Body of pancreas (tissue), 4 donors: Measurements from ENCODE around the gene AVPR1B. TPM values are rescaled to one million over a fixed set of nuclear protein-coding genes. Genes with fewer than 3 reads are reported as not detected.

Experiments
- ATAC-seq: fragments of 150-250 bp; one replicate; pipeline ENCODE4 v1.9.1; 2016
- DNase-seq, 4 donors: peaks; one replicate each; pipeline ENCODE4 v3.0.0-alpha.2; 2019
- H3K27ac ChIP-seq, 4 donors: fragments of 200-600 bp; sonication (generic); 1 replicate in 3 of 4; 2 replicates in 1 of 4; pipeline versions ENCODE4 v1.5.1 to v1.6.1; 2016 to 2019; ENCODE audit warnings: mild to moderate bottlenecking in 1 of 4, mixed read lengths in 1 of 4, moderate library complexity in 1 of 4
- H3K27me3 ChIP-seq, 2 donors: fragments of 200-600 bp; sonication (generic); one replicate each; pipeline ENCODE4 v1.6.0; 2016; ENCODE audit warnings: mild to moderate bottlenecking in 1 of 2
- H3K36me3 ChIP-seq, 2 donors: fragments of 200-600 bp; sonication (generic); replicated peaks in 1 of 2; 2 replicates each; pipeline ENCODE4 v1.5.1; 2016; ENCODE audit warnings: low read depth in 2 of 2; ENCODE audit not compliant: insufficient read depth in 1 of 2
- H3K4me1 ChIP-seq: fragments of 200-600 bp; sonication (generic); one replicate; pipeline ENCODE4 v1.6.0; 2016
- H3K4me3 ChIP-seq, 2 donors: fragments of 200-600 bp; sonication (generic); 1 replicate in 1 of 2; 2 replicates in 1 of 2; pipeline ENCODE4 v1.5.1; 2016 to 2019
- H3K9me3 ChIP-seq, 3 donors: fragments of 200-600 bp; sonication (generic); 1 replicate in 2 of 3; 2 replicates in 1 of 3; pipeline ENCODE4 v1.5.1; 2016
- CTCF ChIP-seq, 7 experiments: fragments of 450-650 bp in 4 of 7; fragments of 200-600 bp in 3 of 7; sonication (generic) in 3 of 7; IDR thresholded peaks; one replicate each; pipeline ENCODE4 v1.5.1; 2016 to 2019; ENCODE audit warnings: antibody characterized with exemption in 7 of 7
- POLR2A ChIP-seq, 3 donors: fragments of 450-650 bp; IDR thresholded peaks; one replicate each; pipeline ENCODE4 v1.6.1; 2016; ENCODE audit warnings: antibody characterized with exemption in 3 of 3, mild to moderate bottlenecking in 2 of 3
- WGBS, 2 donors: methylation state at CpG; one replicate each; pipeline ENCODE4 v1.1.5; 2017; 5-methylcytosine and 5-hydroxymethylcytosine counted together
- intact Hi-C: fragments of 100-400 bp; cut with DNase I; formaldehyde crosslinking; loops from one replicate; pipeline ENCODE4 v1.15.1; 2023
- total RNA-seq, 2 donors: library from RNA; depleted of rRNA; stranded (reverse); fragments of >200 nt; gene quantifications; one replicate each; pipeline ENCODE4 v1.1.0, GENCODE V29; 2016

Gene AVPR1B
- total RNA-seq, 2 donors from 2014 or later: 0.78 TPM; not detected in 1

GRCh38 chr1:206121269-206121668 is 4.1 kb upstream of the AVPR1B start:
- H3K4me3 ChIP-seq: no peak overlapping the region
- no peak for ATAC-seq
- TF ChIP-seq POLR2A (IDR thresholded peaks at IDR 0.05): no peak
- TF ChIP-seq CTCF (IDR thresholded peaks at IDR 0.05): no peak
- no peak for DNase-seq
- H3K9me3 ChIP-seq: no peaks in the 10 kb centered on the region
- no peak overlapping the region for H3K27ac ChIP-seq
- intact Hi-C loops: no loop called here
- 38 to 42% methylated on average over 1 of the region's 1 CpG for WGBS, 2 donors
- H3K27me3 ChIP-seq: no peaks in the 10 kb centered on the region
- H3K36me3 ChIP-seq: no peaks in the 10 kb centered on the region
- H3K4me1 ChIP-seq: peaks cover 12% of the 10 kb centered on the region

- ATAC-seq (no peak), DNase-seq (no peak)
- Histone ChIP-seq H3K36me3 (no peaks in the 10 kb centered on the region), H3K9me3 (no peaks in the 10 kb centered on the region), H3K4me1 (peaks cover 12% of the 10 kb centered on the region), H3K27ac (no peak overlapping the region), H3K4me3 (no peak overlapping the region), H3K27me3 (no peaks in the 10 kb centered on the region)
- intact Hi-C loops: no loop called here
- TF ChIP-seq POLR2A (IDR thresholded peaks at IDR 0.05) (no peak), CTCF (IDR thresholded peaks at IDR 0.05) (no peak)
Observed at GRCh38 chr1:206120406-206120805, 3.2 kb upstream of the AVPR1B start.

GRCh38 chr1:206116873-206117150 is 376 bp downstream of the AVPR1B start:
- Histone ChIP-seq H3K9me3 (no peaks in the 10 kb centered on the region), H3K36me3 (no peaks in the 10 kb centered on the region), H3K27ac (no peak overlapping the region), H3K4me1 (peaks cover 23% of the 10 kb centered on the region), H3K4me3 (no peak overlapping the region), H3K27me3 (no peaks in the 10 kb centered on the region)
- TF ChIP-seq POLR2A (IDR thresholded peaks at IDR 0.05) (no peak), CTCF (IDR thresholded peaks at IDR 0.05) (no peak)
- WGBS, 2 donors: 28 to 40% methylated on average over 5 of the region's 5 CpGs
- ATAC-seq: no peak
- intact Hi-C loops: no loop called here
- DNase-seq: no peak

GRCh38 chr1:206116191-206116872 is 856 bp downstream of the AVPR1B start:
- DNase-seq (no peak), ATAC-seq (no peak)
- Histone ChIP-seq H3K4me1 (peaks cover 23% of the 10 kb centered on the region), H3K27me3 (no peaks in the 10 kb centered on the region), H3K4me3 (no peak overlapping the region), H3K27ac (no peak overlapping the region), H3K36me3 (no peaks in the 10 kb centered on the region), H3K9me3 (no peaks in the 10 kb centered on the region)
- no peak for TF ChIP-seq CTCF (IDR thresholded peaks at IDR 0.05)
- TF ChIP-seq POLR2A (IDR thresholded peaks at IDR 0.05): no peak
- 85 to 91% methylated on average over 21 to 23 of the region's 25 CpGs for whole genome bisulfite sequencing, 2 donors
- intact Hi-C loops: no loop called here

GRCh38 chr1:206115791-206116190 is 1.4 kb downstream of the AVPR1B start:
- 71 to 95% methylated on average over 2 to 8 of the region's 8 CpGs for WGBS, 2 donors
- intact Hi-C loops: no loop called here
- Histone ChIP-seq H3K4me1 (peaks cover 23% of the 10 kb centered on the region), H3K36me3 (no peaks in the 10 kb centered on the region), H3K27ac (no peak overlapping the region), H3K27me3 (no peaks in the 10 kb centered on the region), H3K9me3 (no peaks in the 10 kb centered on the region), H3K4me3 (no peak overlapping the region)
- DNase-seq (no peak), ATAC-seq (no peak)
- TF ChIP-seq CTCF (IDR thresholded peaks at IDR 0.05) (no peak), POLR2A (IDR thresholded peaks at IDR 0.05) (no peak)
